Measurements from ENCODE around the gene APH1B. TPM values are rescaled to one million over a fixed set of nuclear protein-coding genes. Genes with fewer than 3 reads are reported as not detected.

APH1B gene
- total and polyA plus RNA-seq, 9 of the 15 experiments (the other 6 are each of a cell fraction or from before 2014, with no cell fraction given) = 5.1 to 9.7 (median 7.0) TPM

DNA sequence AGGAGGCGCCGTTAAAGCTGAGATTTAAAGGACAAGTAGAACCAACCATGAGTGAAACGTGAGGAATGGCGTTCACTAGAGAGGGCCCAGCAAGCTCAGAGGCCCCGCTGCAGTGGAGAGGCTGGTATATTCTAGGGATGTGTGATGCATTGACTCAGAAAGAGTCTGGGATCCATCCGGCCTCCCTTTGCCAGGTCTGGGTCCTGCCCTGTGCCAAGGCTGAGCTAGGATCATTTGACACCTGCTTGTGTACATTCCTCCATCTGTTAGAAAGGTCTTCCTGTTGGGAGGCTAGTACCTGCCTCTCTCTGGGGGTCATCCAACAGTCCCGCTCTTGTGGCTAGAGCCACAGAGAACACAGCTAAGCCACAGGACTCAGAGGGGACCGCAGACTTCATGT is 75.9 kb downstream of the APH1B start (continued):
- TF ChIP-seq HNRNPH1 (optimal IDR thresholded peaks at IDR 0.05; ENCODE audit: low read depth, low read length) (no peak), BRF1 (IDR thresholded peaks at IDR 0.05; ENCODE audit: borderline replicate concordance, extremely low read depth, insufficient read length) (no peak)

DNA sequence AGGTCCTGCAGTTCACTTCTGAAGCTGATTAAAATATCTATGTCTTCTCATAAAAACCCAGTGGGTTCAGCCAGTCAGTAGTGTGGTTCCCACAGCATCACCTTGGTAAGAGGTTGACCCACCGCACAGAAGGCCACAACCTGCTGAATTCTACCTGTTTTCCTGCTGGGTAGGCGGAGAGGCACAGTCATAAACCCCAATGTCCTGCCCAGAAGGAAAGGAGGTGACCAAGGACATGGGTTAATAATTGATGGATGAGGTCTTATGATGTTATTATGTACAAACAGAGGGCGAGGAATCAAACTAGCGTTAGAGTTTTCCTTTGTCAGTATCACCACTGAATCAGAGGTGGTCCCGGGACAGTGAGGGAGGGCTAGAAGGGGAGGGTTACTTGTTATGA is 76.5 kb downstream of the APH1B start:
- Histone ChIP-seq H4K20me1 (replicated peaks; ENCODE audit: control insufficient read depth, insufficient read depth, low read length) (no peaks in the 10 kb centered on the region), H3K4me2 (ENCODE audit: insufficient read depth, low read length) (no peak overlapping the region), H3K9ac (ENCODE audit: insufficient read depth in 1 of 2, low read depth in 2 of 2, low read length in 2 of 2) (no peak overlapping the region), H3K36me3 (ENCODE audit: control insufficient read depth, insufficient read depth, low read length) (no peaks in the 10 kb centered on the region), H3K4me1 (replicated peaks in 1 of 2; ENCODE audit: control insufficient read depth in 2 of 2, insufficient read depth in 2 of 2, low read length in 2 of 2) (peaks cover 0 to 7% of the 10 kb centered on the region in 2 experiments; a peak in 2 of 5 replicates), H3K79me2 (ENCODE audit: control insufficient read depth, insufficient read depth, low read length) (no peaks in the 10 kb centered on the region), H3K27ac (ENCODE audit: extremely low read depth, low read depth, low read length) (no peak overlapping the region), H3K27me3 (ENCODE audit: control insufficient read depth in 2 of 2, insufficient read depth in 2 of 2, low read length in 2 of 2) (no peaks in the 10 kb centered on the region), H2AFZ (ENCODE audit: low read depth, low read length) (no peak overlapping the region), H3K9me1 (ENCODE audit: control insufficient read depth, insufficient read depth, low read length) (no peaks in the 10 kb centered on the region), H3K9me3 (replicated peaks; ENCODE audit: control insufficient read depth, insufficient read depth, low read depth, low read length) (no peaks in the 10 kb centered on the region), H3K4me3 (no peak overlapping the region)
- POLR2A ChIA-PET = interaction anchor here (0.6 to 1.6 kb wide), 2 partner anchors 9 to 78 kb away, joined by 4 to 8 read pairs; no protein-coding TSS in a partner anchor
- CTCF ChIA-PET (ENCODE audit: low intra/inter-chr PET ratio) = no interaction called here
- FAIRE-seq (no peak), ATAC-seq (no peak), DNase-seq (ENCODE audit: extremely low read depth in 1 of 4, low spot score in 3 of 4) (no peak)
- no TSS peak for BruUV-seq (replicated peaks)
- 36% methylated on average over 5 of the region's 5 CpGs for WGBS (ENCODE audit: insufficient coverage, low coverage, missing lambda C conversion rate)
- in situ Hi-C loops (cut with MboI) (no loop called here), intact Hi-C loops (cut with micrococcal nuclease) (no loop called here)
- TF ChIP-seq, protein P1, sequence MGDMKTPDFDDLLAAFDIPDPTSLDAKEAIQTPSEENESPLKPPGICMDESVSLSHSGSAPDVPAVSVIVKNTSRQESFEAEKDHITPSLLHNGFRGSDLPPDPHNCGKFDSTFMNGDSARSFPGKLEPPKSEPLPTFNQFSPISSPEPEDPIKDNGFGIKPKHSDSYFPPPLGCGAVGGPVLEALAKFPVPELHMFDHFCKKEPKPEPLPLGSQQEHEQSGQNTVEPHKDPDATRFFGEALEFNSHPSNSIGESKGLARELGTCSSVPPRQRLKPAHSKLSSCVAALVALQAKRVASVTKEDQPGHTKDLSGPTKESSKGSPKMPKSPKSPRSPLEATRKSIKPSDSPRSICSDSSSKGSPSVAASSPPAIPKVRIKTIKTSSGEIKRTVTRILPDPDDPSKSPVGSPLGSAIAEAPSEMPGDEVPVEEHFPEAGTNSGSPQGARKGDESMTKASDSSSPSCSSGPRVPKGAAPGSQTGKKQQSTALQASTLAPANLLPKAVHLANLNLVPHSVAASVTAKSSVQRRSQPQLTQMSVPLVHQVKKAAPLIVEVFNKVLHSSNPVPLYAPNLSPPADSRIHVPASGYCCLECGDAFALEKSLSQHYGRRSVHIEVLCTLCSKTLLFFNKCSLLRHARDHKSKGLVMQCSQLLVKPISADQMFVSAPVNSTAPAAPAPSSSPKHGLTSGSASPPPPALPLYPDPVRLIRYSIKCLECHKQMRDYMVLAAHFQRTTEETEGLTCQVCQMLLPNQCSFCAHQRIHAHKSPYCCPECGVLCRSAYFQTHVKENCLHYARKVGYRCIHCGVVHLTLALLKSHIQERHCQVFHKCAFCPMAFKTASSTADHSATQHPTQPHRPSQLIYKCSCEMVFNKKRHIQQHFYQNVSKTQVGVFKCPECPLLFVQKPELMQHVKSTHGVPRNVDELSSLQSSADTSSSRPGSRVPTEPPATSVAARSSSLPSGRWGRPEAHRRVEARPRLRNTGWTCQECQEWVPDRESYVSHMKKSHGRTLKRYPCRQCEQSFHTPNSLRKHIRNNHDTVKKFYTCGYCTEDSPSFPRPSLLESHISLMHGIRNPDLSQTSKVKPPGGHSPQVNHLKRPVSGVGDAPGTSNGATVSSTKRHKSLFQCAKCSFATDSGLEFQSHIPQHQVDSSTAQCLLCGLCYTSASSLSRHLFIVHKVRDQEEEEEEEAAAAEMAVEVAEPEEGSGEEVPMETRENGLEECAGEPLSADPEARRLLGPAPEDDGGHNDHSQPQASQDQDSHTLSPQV (IDR thresholded peaks at IDR 0.05) = no peak
- no peak for TF ChIP-seq MIER1 (IDR thresholded peaks at IDR 0.05; ENCODE audit: low read depth)
- TF ChIP-seq, protein P2, sequence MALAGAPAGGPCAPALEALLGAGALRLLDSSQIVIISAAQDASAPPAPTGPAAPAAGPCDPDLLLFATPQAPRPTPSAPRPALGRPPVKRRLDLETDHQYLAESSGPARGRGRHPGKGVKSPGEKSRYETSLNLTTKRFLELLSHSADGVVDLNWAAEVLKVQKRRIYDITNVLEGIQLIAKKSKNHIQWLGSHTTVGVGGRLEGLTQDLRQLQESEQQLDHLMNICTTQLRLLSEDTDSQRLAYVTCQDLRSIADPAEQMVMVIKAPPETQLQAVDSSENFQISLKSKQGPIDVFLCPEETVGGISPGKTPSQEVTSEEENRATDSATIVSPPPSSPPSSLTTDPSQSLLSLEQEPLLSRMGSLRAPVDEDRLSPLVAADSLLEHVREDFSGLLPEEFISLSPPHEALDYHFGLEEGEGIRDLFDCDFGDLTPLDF (CRISPR knock-in tag; IDR thresholded peaks at IDR 0.05) = no peak
- no peak for TF ChIP-seq C11orf30 (IDR thresholded peaks at IDR 0.05; ENCODE audit: low read depth)
- TF ChIP-seq CREBBP (IDR thresholded peaks at IDR 0.05; ENCODE audit: low read depth, low read length) = no peak
- TF ChIP-seq, protein P3, sequence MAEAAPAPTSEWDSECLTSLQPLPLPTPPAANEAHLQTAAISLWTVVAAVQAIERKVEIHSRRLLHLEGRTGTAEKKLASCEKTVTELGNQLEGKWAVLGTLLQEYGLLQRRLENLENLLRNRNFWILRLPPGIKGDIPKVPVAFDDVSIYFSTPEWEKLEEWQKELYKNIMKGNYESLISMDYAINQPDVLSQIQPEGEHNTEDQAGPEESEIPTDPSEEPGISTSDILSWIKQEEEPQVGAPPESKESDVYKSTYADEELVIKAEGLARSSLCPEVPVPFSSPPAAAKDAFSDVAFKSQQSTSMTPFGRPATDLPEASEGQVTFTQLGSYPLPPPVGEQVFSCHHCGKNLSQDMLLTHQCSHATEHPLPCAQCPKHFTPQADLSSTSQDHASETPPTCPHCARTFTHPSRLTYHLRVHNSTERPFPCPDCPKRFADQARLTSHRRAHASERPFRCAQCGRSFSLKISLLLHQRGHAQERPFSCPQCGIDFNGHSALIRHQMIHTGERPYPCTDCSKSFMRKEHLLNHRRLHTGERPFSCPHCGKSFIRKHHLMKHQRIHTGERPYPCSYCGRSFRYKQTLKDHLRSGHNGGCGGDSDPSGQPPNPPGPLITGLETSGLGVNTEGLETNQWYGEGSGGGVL (CRISPR knock-in tag; IDR thresholded peaks at IDR 0.05) = no peak
- TF ChIP-seq HDAC3 (IDR thresholded peaks at IDR 0.05; ENCODE audit: borderline replicate concordance, partially characterized antibody) = no peak
- TF ChIP-seq, protein P4, sequence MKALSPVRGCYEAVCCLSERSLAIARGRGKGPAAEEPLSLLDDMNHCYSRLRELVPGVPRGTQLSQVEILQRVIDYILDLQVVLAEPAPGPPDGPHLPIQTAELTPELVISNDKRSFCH (CRISPR knock-in tag; IDR thresholded peaks at IDR 0.05) = no peak
- TF ChIP-seq, protein P4 (tag; IDR thresholded peaks at IDR 0.05) = no peak
- TF ChIP-seq CHCHD3 (CRISPR knock-in tag; IDR thresholded peaks at IDR 0.05) = no peak
